Lung microvascular endothelial cell (primary cell): Measurements from ENCODE around the gene NLGN1. TPM values are rescaled to one million over a fixed set of nuclear protein-coding genes. Genes with fewer than 3 reads are reported as not detected.

Experiments
- DNase-seq, 2 donors: peaks; one replicate each; pipeline versions ENCODE4 v3.0.0 to v3.0.0-alpha.2; 2010; ENCODE audit warnings: low read depth in 2 of 2
- total RNA-seq: library from RNA; depleted of rRNA; stranded (reverse); fragments of >200 nt; gene quantifications from 2 replicates; pipeline ENCODE4 v1.2.1, GENCODE V29; 2014

Gene NLGN1
- total RNA-seq, 1 donor from 2014 or later, result 0.20 TPM

GRCh38 chr3:173970281-173970680 lies 572.7 kb downstream of the NLGN1 start:
- no peak for DNase-seq

- no peak for DNase-seq
Measured at GRCh38 chr3:173976281-173976680, 578.7 kb downstream of the NLGN1 start.

- peak in 1 of 2 donors; percentile 5 for DNase-seq
Measured at GRCh38 chr3:173977747-173978146, 580.2 kb downstream of the NLGN1 start.

- peak in 1 of 2 donors; percentile 17 for DNase-seq
Measured at GRCh38 chr3:173983343-173983742, 585.8 kb downstream of the NLGN1 start.

GRCh38 chr3:173986861-173987410 lies 589.4 kb downstream of the NLGN1 start:
- DNase-seq, result no peak

- no peak for DNase-seq
Measured at GRCh38 chr3:173988909-173989308, 591.4 kb downstream of the NLGN1 start.

GRCh38 chr3:173992416-173992815 lies 594.9 kb downstream of the NLGN1 start:
- DNase-seq, result no peak

GRCh38 chr3:173993299-173993698 lies 595.8 kb downstream of the NLGN1 start:
- peak; percentile 5 to 83 for DNase-seq

GRCh38 chr3:174000675-174001074 lies 603.1 kb downstream of the NLGN1 start:
- no peak for DNase-seq

- peak; percentile 17 to 45 for DNase-seq
Measured at GRCh38 chr3:174002543-174002942, 605.0 kb downstream of the NLGN1 start.

GRCh38 chr3:174010907-174011306 lies 613.4 kb downstream of the NLGN1 start:
- DNase-seq, result no peak

- peak in 1 of 2 donors; percentile 68 for DNase-seq
Measured at GRCh38 chr3:174016186-174016585, 618.6 kb downstream of the NLGN1 start.

- DNase-seq, result no peak
Measured at GRCh38 chr3:174020156-174020555, 622.6 kb downstream of the NLGN1 start.

GRCh38 chr3:174023421-174023820 lies 625.9 kb downstream of the NLGN1 start:
- DNase-seq, result no peak

GRCh38 chr3:174028673-174029072 lies 631.1 kb downstream of the NLGN1 start:
- no peak for DNase-seq

GRCh38 chr3:174035328-174035886 lies 637.9 kb downstream of the NLGN1 start:
- no peak for DNase-seq

- DNase-seq, result no peak
Measured at GRCh38 chr3:174046311-174046710, 648.8 kb downstream of the NLGN1 start.

GRCh38 chr3:174049472-174049871 lies 651.9 kb downstream of the NLGN1 start:
- no peak for DNase-seq

- no peak for DNase-seq
Measured at GRCh38 chr3:174051191-174051590, 653.6 kb downstream of the NLGN1 start.

GRCh38 chr3:174058804-174059203 lies 661.3 kb downstream of the NLGN1 start:
- no peak for DNase-seq

- DNase-seq, result no peak
Measured at GRCh38 chr3:174060431-174060830, 662.9 kb downstream of the NLGN1 start.

- DNase-seq, result no peak
Measured at GRCh38 chr3:174061162-174061561, 663.6 kb downstream of the NLGN1 start.

- no peak for DNase-seq
Measured at GRCh38 chr3:174061731-174062130, 664.2 kb downstream of the NLGN1 start.

- no peak for DNase-seq
Measured at GRCh38 chr3:174062923-174063322, 665.4 kb downstream of the NLGN1 start.
